Stimulated activated naive CD8-positive, alpha-beta T cell treated with anti-CD3 and anti-CD28 coated beads, Interleukin-15, Interleukin-2, amounts not matched to agents 100 U/mL and 50 U/mL, for 24 hours (primary cell): ENCODE measurements around the gene BDP1.
A peak's percentile ranks its signal among the peaks of the same experiment; 100 is the strongest.
"Not testable (repeated sequence)": the region's sequence is repeated elsewhere in the genome, so short reads cannot be mapped to it uniquely, and the experiment has no call there.

Source experiments
- ATAC-seq: fragments of 150-1000 bp; cut with Tn5 transposase; one replicate; pipeline ENCODE4 v1.10.0; 2021
- DNase-seq: peaks from one replicate; pipeline ENCODE4 v3.0.0; 2021

The BDP1 gene

GRCh38 chr5:71564895-71565294 lies 109.4 kb downstream of the BDP1 start:
- DNase-seq (no peak), ATAC-seq (no peak)

GRCh38 chr5:71569748-71570509 lies 114.5 kb downstream of the BDP1 start:
- ATAC-seq, result no peak

GRCh38 chr5:71571811-71572210 lies 116.4 kb downstream of the BDP1 start:
- DNase-seq, ATAC-seq: not testable (repeated sequence)

More at GRCh38 chr5:71569748-71570509, 114.5 kb downstream of the BDP1 start:
- DNase-seq, result no peak

- DNase-seq, result no peak
- no peak for ATAC-seq
Measured at GRCh38 chr5:71573591-71573990, 118.1 kb downstream of the BDP1 start.

GRCh38 chr5:71575588-71575987 lies 120.1 kb downstream of the BDP1 start:
- not testable (repeated sequence) for ATAC-seq, DNase-seq

- DNase-seq (no peak), ATAC-seq (no peak)
Measured at GRCh38 chr5:71576241-71576640, 120.8 kb downstream of the BDP1 start.

- DNase-seq, ATAC-seq: not testable (repeated sequence)
Measured at GRCh38 chr5:71577839-71578238, 122.4 kb downstream of the BDP1 start.

- ATAC-seq (no peak), DNase-seq (no peak)
Measured at GRCh38 chr5:71582945-71583584, 127.6 kb downstream of the BDP1 start.

- no peak for ATAC-seq
Measured at GRCh38 chr5:71586052-71586940, 130.8 kb downstream of the BDP1 start.

GRCh38 chr5:71586941-71587765 lies 131.7 kb downstream of the BDP1 start, which contains the start of gene MCCC2:
Gene MCCC2, plus strand, starts transcription at chr5:71587340. Its CDS starts 86 bp downstream, at chr5:71587426.
- DNase-seq (peak; percentile 98), ATAC-seq (peak; percentile 100)

More at GRCh38 chr5:71586052-71586940, 130.8 kb downstream of the BDP1 start:
- DNase-seq, result no peak

- DNase-seq, result peak; percentile 14
- no peak for ATAC-seq
Measured at GRCh38 chr5:71587766-71588532, 132.5 kb downstream of the BDP1 start.

- ATAC-seq (no peak), DNase-seq (no peak)
Measured at GRCh38 chr5:71588533-71588885, 133.1 kb downstream of the BDP1 start.

- ATAC-seq (no peak), DNase-seq (no peak)
Measured at GRCh38 chr5:71589903-71590302, 134.5 kb downstream of the BDP1 start.

GRCh38 chr5:71591100-71591499 lies 135.6 kb downstream of the BDP1 start:
- ATAC-seq, result no peak

GRCh38 chr5:71596169-71596568 lies 140.7 kb downstream of the BDP1 start:
- ATAC-seq, result no peak
- no peak for DNase-seq

More at GRCh38 chr5:71591100-71591499, 135.6 kb downstream of the BDP1 start:
- no peak for DNase-seq

GRCh38 chr5:71597001-71597400 lies 141.6 kb downstream of the BDP1 start:
- no peak for ATAC-seq
- DNase-seq, result no peak

GRCh38 chr5:71600783-71601182 lies 145.3 kb downstream of the BDP1 start:
- no peak for DNase-seq
- no peak for ATAC-seq

GRCh38 chr5:71601222-71602026 lies 146.0 kb downstream of the BDP1 start:
- DNase-seq, result peak; percentile 63
- ATAC-seq, result peak; percentile 95

- not testable (repeated sequence) for ATAC-seq, DNase-seq
Measured at GRCh38 chr5:71609916-71610315, 154.5 kb downstream of the BDP1 start.

- DNase-seq, result no peak
- ATAC-seq, result no peak
Measured at GRCh38 chr5:71615809-71616208, 160.4 kb downstream of the BDP1 start.
